Testis (tissue), 2 donors: ENCODE results near the gene CDKAL1.

Experiments
- CTCF ChIP-seq, 3 experiments: fragments of 450-650 bp in 2 of 3; fragments of 200-600 bp in 1 of 3; sonication (generic) in 1 of 3; IDR thresholded peaks; one replicate each; pipeline ENCODE4 v1.5.1; 2016 to 2019; ENCODE audit warnings: antibody characterized with exemption in 3 of 3, mild to moderate bottlenecking in 2 of 3, moderate library complexity in 1 of 3
- POLR2A ChIP-seq: fragments of 450-650 bp; IDR thresholded peaks from one replicate; pipeline ENCODE4 v1.6.1; 2017; ENCODE audit warnings: antibody characterized with exemption, mild to moderate bottlenecking, moderate library complexity

DNA sequence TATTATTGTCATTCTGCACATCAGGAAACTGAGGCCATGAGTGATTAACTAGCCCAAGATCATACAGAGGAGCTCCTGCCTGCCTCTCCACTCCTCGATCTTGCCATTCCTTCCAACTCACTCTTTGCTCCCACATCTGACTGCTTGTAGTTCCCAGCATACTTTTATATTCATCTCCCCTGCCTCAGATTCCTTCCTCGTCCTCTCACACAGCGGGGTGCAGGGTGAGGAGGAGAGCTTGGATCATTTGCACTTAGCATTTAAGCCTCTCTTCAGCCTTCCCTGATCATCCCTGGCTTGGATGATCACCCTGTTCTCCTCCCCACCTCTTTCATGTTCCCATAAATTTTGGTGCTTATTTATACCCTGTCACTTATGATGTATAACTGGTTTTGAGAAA is 544.2 kb downstream of the CDKAL1 start:
- no peak for TF ChIP-seq CTCF (IDR thresholded peaks at IDR 0.05)
- no peak for TF ChIP-seq POLR2A
